Left ventricle myocardium superior (tissue), 1 donor: ENCODE measurements around the gene CYS1. TPM values are rescaled to one million over a fixed set of nuclear protein-coding genes. Genes with fewer than 3 reads are reported as not detected.
A peak's percentile ranks its signal among the peaks of the same experiment; 100 is the strongest.

Source experiments
- ATAC-seq: fragments of 200-7000 bp; cut with Tn5 transposase; one replicate; pipeline ENCODE4 v1.9.1; 2020; ENCODE audit warnings: mild to moderate bottlenecking, moderate library complexity
- DNase-seq: peaks from one replicate; pipeline ENCODE4 v3.0.0-alpha.2; 2020
- intact Hi-C: fragments of 100-400 bp; cut with micrococcal nuclease; formaldehyde crosslinking; loops from one replicate; pipeline ENCODE4 v1.11.0; 2022
- total RNA-seq: library from RNA; stranded (reverse); fragmentation: NEBNext Ultra II Directional; extraction: Animal tissue kit (Norgen Biotek cat#: 25700); gene quantifications from one replicate; pipeline ENCODE4 v1.2.1, GENCODE V29; 2021
- donor health status: DM: no; HTN: yes; CAD: no; lungs with severe emphysema.

The CYS1 gene
- total RNA-seq, 1 donor from 2014 or later: 3.0 TPM

- peak; percentile 8 for ATAC-seq
These were observed 70.9 kb downstream of the CYS1 start for GRCh38 chr2:10009271-10009810.

GRCh38 chr2:10008809-10009176 lies 71.4 kb downstream of the CYS1 start:
- intact Hi-C loops: no loop called here
- no peak for DNase-seq
- no peak for ATAC-seq

More at GRCh38 chr2:10009271-10009810, 70.9 kb downstream of the CYS1 start:
- no peak for DNase-seq
- intact Hi-C loops: no loop called here

GRCh38 chr2:10007921-10008808 lies 72.0 kb downstream of the CYS1 start:
- intact Hi-C loops: no loop called here

GRCh38 chr2:10007435-10007834 lies 72.8 kb downstream of the CYS1 start:
- DNase-seq (no peak), ATAC-seq (no peak)
- intact Hi-C loops: no loop called here

More at GRCh38 chr2:10007921-10008808, 72.0 kb downstream of the CYS1 start:
- peak; percentile 24 for ATAC-seq
- peak; percentile 58 for DNase-seq

Other genes with a start within 250 kb of the CYS1 start
- gene TAF1B, start 236.9 kb downstream of the CYS1 start, total RNA-seq: 3.6 TPM
- 1.0 TPM for gene GRHL1, start 128.7 kb downstream of the CYS1 start, total RNA-seq
- 25.8 TPM for gene KLF11, start 36.9 kb downstream of the CYS1 start, total RNA-seq
- gene RRM2, start 42.3 kb upstream of the CYS1 start, total RNA-seq: 1.3 TPM
- 40.5 TPM for gene HPCAL1, start 222.5 kb upstream of the CYS1 start, total RNA-seq